Endodermal cell (in vitro differentiated cells): ENCODE data around the gene SMPD3. TPM values are rescaled to one million over a fixed set of nuclear protein-coding genes. Genes with fewer than 3 reads are reported as not detected.
A peak's percentile ranks its signal among the peaks of the same experiment; 100 is the strongest.
"Not testable (repeated sequence)": the region's sequence is repeated elsewhere in the genome, so short reads cannot be mapped to it uniquely, and the experiment has no call there.

ENCODE experiments used
- DNase-seq: peaks from one replicate; pipeline ENCODE4 v3.0.0-alpha.2; 2017
- H3K27ac ChIP-seq: 2 replicates; pipeline ENCODE4 v1.5.1; 2013; ENCODE audit warnings: mild to moderate bottlenecking, low read depth, low read length, moderate library complexity
- H3K27me3 ChIP-seq: 2 replicates; pipeline ENCODE4 v1.6.1; 2013; ENCODE audit warnings: mild to moderate bottlenecking, low read length, moderate library complexity; ENCODE audit not compliant: insufficient read depth, control insufficient read depth, poor library complexity, severe bottlenecking
- H3K36me3 ChIP-seq: 2 replicates; pipeline ENCODE4 v1.7.0; 2013; ENCODE audit warnings: mild to moderate bottlenecking, low read length, moderate library complexity; ENCODE audit not compliant: control insufficient read depth, insufficient read depth
- H3K4me1 ChIP-seq: one replicate; pipeline ENCODE4 v1.7.0; 2013; ENCODE audit warnings: low read length; ENCODE audit not compliant: control insufficient read depth, insufficient read depth
- H3K4me3 ChIP-seq: 2 replicates; pipeline ENCODE4 v1.5.1; 2013; ENCODE audit warnings: mild to moderate bottlenecking, low read length, moderate library complexity
- H3K9ac ChIP-seq: 2 replicates; pipeline ENCODE4 v1.6.1; 2013; ENCODE audit warnings: mild to moderate bottlenecking, low read length, moderate library complexity; ENCODE audit not compliant: poor library complexity, severe bottlenecking; ENCODE audit errors: extremely low read depth
- H3K9me3 ChIP-seq: 2 replicates; pipeline ENCODE4 v1.6.1; 2013; ENCODE audit warnings: mild to moderate bottlenecking, low read length, moderate library complexity; ENCODE audit not compliant: control insufficient read depth
- H3K27ac Mint-ChIP-seq: 2 replicates; pipeline ENCODE4 v1.8.0; 2020; ENCODE audit warnings: mixed read lengths
- H3K27me3 Mint-ChIP-seq: 2 replicates; pipeline ENCODE4 v1.8.0; 2021; ENCODE audit warnings: mild to moderate bottlenecking, mixed read lengths; ENCODE audit not compliant: insufficient read depth
- H3K36me3 Mint-ChIP-seq: 2 replicates; pipeline ENCODE4 v1.8.0; 2020; ENCODE audit warnings: low read depth, mixed read lengths
- H3K4me1 Mint-ChIP-seq: 2 replicates; pipeline ENCODE4 v1.8.0; 2020; ENCODE audit warnings: mixed read lengths
- H3K4me3 Mint-ChIP-seq: 2 replicates; pipeline ENCODE4 v1.8.0; 2020; ENCODE audit warnings: mild to moderate bottlenecking, moderate library complexity, mixed read lengths
- H3K9me3 Mint-ChIP-seq: 2 replicates; pipeline ENCODE4 v1.8.0; 2020; ENCODE audit warnings: mild to moderate bottlenecking, mixed read lengths
- WGBS, 2 experiments: methylation state at CpG; one replicate each; pipeline versions ENCODE4 v1.1.5 to v1.1.7; 2013; ENCODE audit warnings: missing lambda C conversion rate in 2 of 2, mixed read lengths in 1 of 2; ENCODE audit not compliant: insufficient coverage in 1 of 2, insufficient read length in 1 of 2; 5-methylcytosine and 5-hydroxymethylcytosine counted together
- long read RNA-seq, 4 experiments: library from polyadenylated mRNA in 2 of 4; library from RNA in 1 of 4; library from capped mRNA in 1 of 4; stranded (forward) in 3 of 4; unstranded in 1 of 4; transcript quantifications; one replicate each; pipeline ENCODE4 v2.0.0, GENCODE V29; 2020 to 2021; ENCODE audit warnings: inconsistent platforms in 1 of 4
- polyA plus RNA-seq, 2 experiments: library from polyadenylated mRNA; stranded (reverse); fragments of 50-300 nt; gene quantifications; one replicate each; pipeline ENCODE4 v1.2.3, GENCODE V29; 2013
- total RNA-seq, 2 donors: library from RNA; stranded (reverse); fragmentation: NEBNext Ultra II Directional in 1 of 2; extraction: Animal tissue kit (Norgen Biotek cat#: 25700) in 1 of 2; gene quantifications; 2 replicates in 1 of 2; 3 replicates in 1 of 2; pipeline ENCODE4 v1.2.1, GENCODE V29; 2021
- TF ChIP-seq, protein P1 (sequence below): fragments of 200-600 bp; sonication (generic); conservative IDR thresholded peaks from 2 replicates; pipeline ENCODE4 v1.5.0; 2021; ENCODE audit warnings: antibody characterized with exemption, mild to moderate bottlenecking

The SMPD3 gene
- total RNA-seq, result under 1 TPM in 1 of 2 donors, not detected in 1; 0.07 TPM
- 9.4 TPM for polyA plus RNA-seq (2013, experiment 1 of 2)
- polyA plus RNA-seq (2013, experiment 2 of 2), result 7.4 TPM
- long read RNA-seq, experiment 1, result 0 reads
- long read RNA-seq, experiment 2, result 0 reads
- long read RNA-seq, experiment 3, result 0 reads
- long read RNA-seq, experiment 4, result 0 reads

DNA sequence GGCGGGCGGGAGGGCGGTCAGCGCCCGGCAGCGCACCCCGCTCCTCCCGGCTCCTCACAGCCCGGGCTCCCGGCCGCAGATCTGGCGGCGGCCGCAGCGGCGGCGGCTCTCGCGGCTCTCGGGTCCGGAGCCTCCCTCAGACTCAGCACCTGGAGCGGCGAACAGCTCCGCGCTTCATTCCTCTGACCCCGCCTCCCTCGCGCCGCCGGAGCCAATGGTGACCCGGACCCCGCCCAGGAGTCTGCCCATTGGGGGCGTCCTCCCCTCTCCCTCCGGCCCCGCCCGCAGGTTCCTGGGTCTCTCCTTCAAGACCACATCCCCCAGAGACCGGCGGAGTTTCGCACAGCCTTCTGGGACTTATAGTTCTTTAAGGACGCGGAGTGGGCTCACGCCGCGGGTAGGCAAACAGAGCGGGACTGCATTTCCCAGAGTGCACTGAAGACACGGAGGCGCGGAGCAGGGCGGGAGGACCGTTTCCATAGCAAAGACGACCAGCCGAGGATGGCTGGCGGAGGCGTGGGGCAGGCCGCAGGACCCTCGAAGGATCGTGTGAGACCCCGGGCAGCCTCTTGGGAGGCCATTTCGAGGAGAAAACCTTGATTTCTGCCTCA is at the start of gene SMPD3:
Gene SMPD3 (minus strand): TSS at position 149 of the 611 bp plus-strand sequence. CDS start 76,327 bp downstream, outside the sequence.
- peaks cover 34% of the 10 kb centered on the region for H3K27me3 ChIP-seq
- peak within 1 kb of the TSS; percentile 81 for H3K4me3 ChIP-seq
- Mint-ChIP-seq H3K4me1 (peaks cover 4% of the 10 kb centered on the region), H3K27ac (no peak within 1 kb of the TSS), H3K4me3 (peak within 1 kb of the TSS; percentile 69), H3K36me3 (no peaks in the 10 kb centered on the region), H3K27me3 (peaks cover 32% of the 10 kb centered on the region), H3K9me3 (no peaks in the 10 kb centered on the region)
- no peaks in the 10 kb centered on the region for H3K9me3 ChIP-seq
- H3K36me3 ChIP-seq, result no peaks in the 10 kb centered on the region
- no peaks in the 10 kb centered on the region for H3K4me1 ChIP-seq
- TF ChIP-seq, protein P1, sequence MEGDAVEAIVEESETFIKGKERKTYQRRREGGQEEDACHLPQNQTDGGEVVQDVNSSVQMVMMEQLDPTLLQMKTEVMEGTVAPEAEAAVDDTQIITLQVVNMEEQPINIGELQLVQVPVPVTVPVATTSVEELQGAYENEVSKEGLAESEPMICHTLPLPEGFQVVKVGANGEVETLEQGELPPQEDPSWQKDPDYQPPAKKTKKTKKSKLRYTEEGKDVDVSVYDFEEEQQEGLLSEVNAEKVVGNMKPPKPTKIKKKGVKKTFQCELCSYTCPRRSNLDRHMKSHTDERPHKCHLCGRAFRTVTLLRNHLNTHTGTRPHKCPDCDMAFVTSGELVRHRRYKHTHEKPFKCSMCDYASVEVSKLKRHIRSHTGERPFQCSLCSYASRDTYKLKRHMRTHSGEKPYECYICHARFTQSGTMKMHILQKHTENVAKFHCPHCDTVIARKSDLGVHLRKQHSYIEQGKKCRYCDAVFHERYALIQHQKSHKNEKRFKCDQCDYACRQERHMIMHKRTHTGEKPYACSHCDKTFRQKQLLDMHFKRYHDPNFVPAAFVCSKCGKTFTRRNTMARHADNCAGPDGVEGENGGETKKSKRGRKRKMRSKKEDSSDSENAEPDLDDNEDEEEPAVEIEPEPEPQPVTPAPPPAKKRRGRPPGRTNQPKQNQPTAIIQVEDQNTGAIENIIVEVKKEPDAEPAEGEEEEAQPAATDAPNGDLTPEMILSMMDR, result no peak
- H3K9ac ChIP-seq, result no peak within 1 kb of the TSS
- H3K27ac ChIP-seq, result peak within 1 kb of the TSS; percentile 76
- peak; percentile 100 for DNase-seq
- WGBS, 2 experiments, result 1 to 2% methylated on average over 38 to 59 of the region's 59 CpGs

DNA sequence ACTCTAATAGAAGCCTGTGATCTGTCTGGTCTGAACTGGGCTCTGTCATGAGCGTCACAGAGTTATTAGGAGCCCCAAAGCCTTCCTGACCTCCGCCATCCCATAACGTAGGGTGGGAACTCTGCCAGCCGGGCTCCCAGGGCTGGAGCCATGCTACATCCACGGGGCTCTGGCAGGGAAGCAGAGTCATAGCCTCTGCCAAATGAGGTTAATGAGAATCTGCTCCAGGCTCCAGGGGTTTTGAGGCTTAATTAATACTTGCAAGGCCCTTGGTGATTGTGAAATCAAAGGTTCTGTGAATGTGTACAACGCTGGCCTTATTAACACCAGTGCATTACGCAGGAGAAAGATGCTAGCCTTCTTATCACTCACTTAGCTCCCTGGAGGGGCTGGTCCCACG is 48.4 kb upstream of the SMPD3 start:
- Histone ChIP-seq H3K4me3 (no peak overlapping the region), H3K27me3 (no peaks in the 10 kb centered on the region), H3K4me1 (peaks cover 2% of the 10 kb centered on the region), H3K9me3 (no peaks in the 10 kb centered on the region), H3K27ac (no peak overlapping the region), H3K9ac (no peak overlapping the region), H3K36me3 (no peaks in the 10 kb centered on the region)
- H3K27me3 Mint-ChIP-seq, result no peaks in the 10 kb centered on the region
- H3K4me1 Mint-ChIP-seq, result peaks cover 7% of the 10 kb centered on the region
- TF ChIP-seq, protein P1, result no peak
- peaks cover 10% of the 10 kb centered on the region for H3K9me3 Mint-ChIP-seq
- no peaks in the 10 kb centered on the region for H3K36me3 Mint-ChIP-seq
- 89 to 92% methylated on average over 6 to 8 of the region's 8 CpGs for WGBS, 2 experiments
- no peak overlapping the region for H3K27ac Mint-ChIP-seq
- no peak for DNase-seq
- no peak overlapping the region for H3K4me3 Mint-ChIP-seq

DNA sequence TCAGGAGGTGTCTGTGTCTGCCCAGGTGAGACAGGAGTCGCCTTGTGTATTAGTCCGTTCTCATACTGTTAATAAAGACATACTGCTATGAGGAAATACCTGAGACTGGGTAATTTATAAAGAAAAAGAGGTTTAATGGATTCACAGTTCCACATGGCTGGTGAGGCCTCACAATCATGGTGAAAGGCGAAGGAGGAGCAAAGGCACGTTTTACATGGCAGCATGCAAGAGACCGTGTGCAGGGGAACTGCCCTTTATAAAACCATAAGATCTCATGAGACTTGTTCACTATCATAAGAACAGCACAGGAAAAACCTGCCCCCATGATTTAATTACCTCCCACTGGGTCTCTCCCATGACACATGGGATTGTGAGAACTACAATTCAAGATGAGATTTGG is 46.0 kb upstream of the SMPD3 start:
- H3K9me3 ChIP-seq, H3K27ac ChIP-seq, H3K4me3 Mint-ChIP-seq, H3K36me3 ChIP-seq, DNase-seq, H3K36me3 Mint-ChIP-seq, H3K9ac ChIP-seq, H3K27me3 Mint-ChIP-seq, H3K4me3 ChIP-seq, H3K27ac Mint-ChIP-seq, H3K27me3 ChIP-seq: not testable (repeated sequence)
- H3K4me1 ChIP-seq, result peaks cover 10% of the 10 kb centered on the region
- peaks cover 10% of the 10 kb centered on the region for H3K9me3 Mint-ChIP-seq
- H3K4me1 Mint-ChIP-seq, result peaks cover 23% of the 10 kb centered on the region
- 89 to 98% methylated on average over 5 of the region's 5 CpGs for WGBS, 2 experiments
